Middle frontal gyrus (tissue), 1 donor: ENCODE results near the gene MRTFB.

Experiments used
- DNase-seq: peaks from one replicate; pipeline ENCODE4 v3.0.0-alpha.2; 2015; ENCODE audit warnings: low spot score; ENCODE audit errors: extremely low spot score

The MRTFB gene

DNA sequence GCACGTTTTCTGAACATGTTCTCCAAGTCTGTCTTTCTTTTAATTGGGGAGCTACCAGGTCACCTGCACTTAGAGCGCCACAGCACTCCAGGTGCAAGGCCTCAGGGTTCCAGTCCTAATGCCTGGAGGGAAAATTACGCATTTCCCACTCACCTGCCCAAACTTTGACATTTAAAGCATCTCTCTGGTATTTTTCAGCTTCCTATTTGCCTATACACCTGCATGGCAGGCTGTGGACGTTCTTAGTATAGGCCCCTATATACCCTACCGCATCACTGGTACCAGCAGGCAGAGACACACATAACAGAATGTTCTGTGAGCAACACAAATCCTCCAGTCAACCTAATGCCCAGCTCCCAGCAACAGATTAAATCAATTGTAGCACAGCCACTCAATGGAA lies 213.3 kb downstream of the MRTFB start:
- no peak for DNase-seq

DNA sequence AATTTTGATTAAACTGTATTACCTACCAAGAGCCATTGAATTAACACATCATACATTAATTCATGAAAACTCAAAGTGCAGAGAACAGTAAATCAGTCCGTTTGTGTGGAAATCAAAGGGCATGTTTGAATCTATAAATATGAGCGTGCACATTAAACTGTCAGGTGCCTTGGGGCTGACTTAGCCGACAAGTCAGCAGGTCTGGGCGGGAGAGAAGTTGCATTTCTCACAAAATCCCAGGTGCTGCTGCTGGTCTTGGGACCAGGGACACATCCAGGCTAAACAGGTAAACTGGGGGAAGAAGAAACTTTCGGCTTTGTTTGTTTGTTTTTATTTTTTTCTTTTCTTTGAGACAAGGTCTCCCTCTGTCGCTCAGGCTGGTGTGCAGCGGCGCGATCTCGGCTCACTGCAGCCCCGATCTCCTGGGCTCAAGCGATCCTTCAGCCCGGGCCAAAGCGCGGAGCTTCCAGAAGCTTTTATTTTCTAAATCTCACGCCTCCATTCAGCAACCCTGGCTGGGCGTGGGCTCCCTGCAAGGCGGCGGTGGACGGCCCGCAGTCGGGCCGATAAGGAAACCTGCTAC lies 213.9 kb downstream of the MRTFB start:
- DNase-seq: no peak

DNA sequence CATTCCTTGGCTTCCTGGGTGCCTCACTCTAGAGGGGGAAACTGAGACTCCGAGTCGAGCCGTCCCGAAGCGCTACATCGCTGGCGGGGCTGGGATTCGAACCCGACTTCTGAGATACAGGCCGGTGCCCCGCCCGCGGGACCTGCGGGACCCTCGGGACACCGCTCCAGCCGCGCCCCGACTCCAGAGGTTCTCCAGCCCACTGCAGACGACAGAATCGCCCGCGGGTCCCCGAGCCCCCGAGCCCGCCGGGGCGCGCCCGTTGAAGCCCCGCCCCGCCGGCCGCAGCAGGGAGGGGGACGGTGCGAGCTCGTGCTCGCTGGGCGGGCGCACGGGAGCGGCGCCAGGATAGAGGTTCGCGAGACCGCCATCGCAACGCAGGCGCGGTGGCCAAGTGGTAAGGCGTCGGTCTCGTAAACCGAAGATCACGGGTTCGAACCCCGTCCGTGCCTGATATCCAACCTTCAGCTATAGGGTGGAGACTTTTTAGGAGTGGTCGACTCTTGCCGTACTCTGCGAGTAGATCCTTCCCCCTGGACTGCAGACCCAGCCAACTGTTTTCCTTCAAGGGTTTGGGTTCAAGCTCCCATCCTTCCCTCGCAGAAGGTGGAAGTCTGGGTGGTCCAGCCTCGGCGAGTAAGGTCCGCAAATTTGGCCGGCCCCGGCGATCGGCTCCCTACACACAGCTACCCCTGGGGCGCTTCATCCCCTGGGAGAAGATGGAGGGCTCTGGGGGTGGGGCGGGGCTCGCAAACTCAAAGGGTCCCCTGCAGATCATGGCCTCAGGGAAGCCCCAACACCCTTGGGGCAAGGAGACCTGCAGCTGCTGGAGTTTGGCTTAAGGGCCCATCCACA lies 214.6 kb downstream of the MRTFB start:
- peak; percentile 85 for DNase-seq

DNA sequence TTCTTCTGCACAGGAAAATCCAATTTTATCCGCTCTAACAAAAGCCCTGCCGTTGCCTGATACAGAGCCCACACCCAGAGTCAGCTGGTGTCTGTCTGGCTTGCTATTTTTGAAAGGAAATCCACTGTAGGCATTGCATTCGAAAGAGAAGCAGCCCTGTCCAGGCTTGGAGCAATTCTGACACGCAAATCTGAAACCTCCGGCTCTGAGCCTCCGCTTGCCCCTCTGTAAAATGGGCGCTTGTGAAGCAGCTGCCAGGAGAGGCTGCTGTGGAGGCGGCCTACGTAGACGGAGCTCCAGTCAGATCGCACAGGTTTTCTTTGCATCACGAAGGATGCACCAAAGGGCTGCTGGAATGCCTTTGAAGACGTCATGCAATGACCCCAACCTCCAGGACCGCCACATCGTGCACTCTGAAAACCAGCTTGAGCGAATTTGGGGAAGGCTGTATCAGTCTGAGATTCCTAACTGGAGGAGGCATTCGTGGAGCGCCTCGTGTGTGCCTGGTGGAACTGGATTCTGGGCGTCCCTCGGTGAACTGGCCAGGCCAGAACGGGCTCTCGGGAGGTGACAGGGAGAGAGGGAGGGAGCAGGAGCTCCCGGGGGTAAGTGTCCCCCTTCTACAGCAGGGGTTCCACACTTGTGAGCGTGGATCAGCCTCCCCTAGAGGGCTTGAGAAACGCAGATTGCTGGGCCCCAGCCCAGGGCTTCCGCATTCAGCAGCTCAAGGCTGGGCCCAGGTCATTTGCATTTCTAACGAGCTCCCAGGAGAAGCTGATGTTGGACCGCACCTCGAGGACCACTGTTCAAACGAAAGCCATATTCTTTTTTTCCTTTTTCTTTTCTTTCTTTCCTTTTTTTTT lies 215.5 kb downstream of the MRTFB start:
- peak; percentile 23 for DNase-seq

DNA sequence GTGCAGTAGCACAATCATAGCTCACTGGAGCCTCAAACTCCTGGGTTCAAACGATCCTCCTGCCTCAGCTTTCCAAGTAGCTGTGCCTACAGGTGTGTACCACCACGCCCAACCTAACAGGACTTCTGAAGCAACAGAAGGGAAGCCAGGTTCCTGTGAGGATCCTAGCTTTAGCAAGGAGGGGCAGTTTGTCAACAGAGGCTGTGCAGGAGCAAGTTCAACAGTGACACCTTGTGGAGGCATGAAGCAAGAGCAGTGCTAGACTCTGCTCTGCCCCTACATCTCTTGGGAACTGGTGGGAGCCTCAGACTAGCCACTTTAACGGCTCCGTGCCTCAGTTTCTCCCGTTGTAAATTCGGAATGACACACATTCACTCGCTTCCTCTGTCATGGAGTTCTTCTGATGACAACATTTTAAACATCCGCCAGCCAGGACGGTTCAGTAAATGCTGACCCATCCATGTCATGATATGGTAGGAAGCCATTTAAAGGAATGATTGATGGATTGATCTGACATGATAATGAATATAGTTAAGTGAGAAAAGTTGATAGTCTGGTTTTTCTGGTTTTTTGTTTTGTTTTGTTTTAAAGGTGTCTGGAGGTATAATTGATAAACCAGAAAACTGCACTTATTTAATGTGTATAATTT lies 218.7 kb downstream of the MRTFB start:
- DNase-seq: no peak

DNA sequence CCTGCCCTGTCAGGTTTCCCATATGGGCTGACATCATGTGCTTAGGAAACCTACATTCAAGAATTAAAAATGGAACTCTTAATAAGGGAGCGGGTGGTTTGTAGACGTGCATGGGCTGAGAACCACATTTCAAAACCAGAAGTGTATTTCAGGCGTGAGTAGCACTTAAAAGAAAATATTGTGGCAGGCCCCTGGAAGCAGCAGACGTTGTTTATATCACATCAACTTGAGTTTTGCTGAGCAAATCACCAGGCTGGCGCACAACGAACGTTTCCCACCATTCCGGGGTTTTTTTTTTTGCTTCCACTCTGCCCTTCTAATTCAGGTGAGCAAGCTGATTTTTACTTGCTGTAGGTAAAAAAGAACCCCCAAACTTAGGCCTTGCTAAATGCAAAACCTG lies 220.2 kb downstream of the MRTFB start:
- DNase-seq: no peak

DNA sequence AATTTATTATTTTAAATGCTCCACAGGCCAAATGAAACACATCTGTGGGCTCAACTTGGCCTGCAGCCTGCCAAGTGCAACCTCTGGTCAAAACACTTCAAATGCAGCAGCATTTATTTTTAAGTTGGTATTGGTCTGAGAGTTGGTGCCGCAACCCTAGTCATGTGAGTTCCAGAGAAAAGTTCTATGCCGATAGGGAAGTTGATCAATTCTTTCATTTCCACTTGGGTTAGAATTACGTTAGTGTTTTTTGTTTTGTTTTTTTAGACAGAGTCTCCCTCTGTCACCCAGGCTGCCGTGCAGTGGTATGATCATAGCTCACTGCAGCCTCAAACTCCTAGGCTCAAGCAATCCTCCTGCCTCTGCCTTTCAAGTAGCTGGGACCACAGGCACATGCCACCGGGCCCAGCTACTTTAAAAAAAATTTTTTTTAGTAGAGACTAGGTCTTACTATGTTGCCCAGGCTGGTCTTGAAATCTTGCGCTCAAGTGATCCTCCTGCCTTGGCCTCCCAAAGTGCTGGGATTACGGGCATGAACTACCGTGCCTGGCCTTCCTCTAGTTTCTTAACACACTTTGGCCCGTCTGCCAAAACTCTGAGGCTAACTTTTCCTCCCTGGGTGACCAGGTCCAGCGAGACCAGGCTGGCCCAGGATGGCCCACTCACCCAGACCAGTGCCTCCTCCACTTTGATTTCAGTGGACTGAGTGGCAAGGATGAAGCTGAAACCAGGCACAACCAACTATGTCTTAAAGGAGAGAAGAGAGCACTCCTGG lies 221.1 kb downstream of the MRTFB start:
- no peak for DNase-seq

DNA sequence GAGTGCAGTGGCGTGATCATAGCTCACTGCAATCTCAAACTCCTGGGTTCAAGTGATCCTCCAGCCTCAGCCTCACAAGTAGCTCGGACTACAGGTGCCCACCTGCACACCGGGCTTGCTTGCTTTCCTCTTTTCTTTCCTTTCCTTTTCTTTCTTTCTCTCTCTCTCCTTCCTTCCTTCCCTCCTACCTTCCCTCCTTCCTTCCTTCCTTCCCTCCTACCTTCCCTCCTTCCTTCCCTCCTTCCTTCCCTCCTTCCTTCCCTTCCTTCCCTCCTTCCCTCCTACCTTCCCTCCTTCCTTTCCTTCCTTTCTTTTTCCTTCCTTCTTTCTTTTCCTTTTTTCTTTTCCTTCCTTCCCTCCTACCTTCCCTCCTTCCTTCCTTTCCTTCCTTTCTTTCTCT lies 225.5 kb downstream of the MRTFB start:
- no peak for DNase-seq

DNA sequence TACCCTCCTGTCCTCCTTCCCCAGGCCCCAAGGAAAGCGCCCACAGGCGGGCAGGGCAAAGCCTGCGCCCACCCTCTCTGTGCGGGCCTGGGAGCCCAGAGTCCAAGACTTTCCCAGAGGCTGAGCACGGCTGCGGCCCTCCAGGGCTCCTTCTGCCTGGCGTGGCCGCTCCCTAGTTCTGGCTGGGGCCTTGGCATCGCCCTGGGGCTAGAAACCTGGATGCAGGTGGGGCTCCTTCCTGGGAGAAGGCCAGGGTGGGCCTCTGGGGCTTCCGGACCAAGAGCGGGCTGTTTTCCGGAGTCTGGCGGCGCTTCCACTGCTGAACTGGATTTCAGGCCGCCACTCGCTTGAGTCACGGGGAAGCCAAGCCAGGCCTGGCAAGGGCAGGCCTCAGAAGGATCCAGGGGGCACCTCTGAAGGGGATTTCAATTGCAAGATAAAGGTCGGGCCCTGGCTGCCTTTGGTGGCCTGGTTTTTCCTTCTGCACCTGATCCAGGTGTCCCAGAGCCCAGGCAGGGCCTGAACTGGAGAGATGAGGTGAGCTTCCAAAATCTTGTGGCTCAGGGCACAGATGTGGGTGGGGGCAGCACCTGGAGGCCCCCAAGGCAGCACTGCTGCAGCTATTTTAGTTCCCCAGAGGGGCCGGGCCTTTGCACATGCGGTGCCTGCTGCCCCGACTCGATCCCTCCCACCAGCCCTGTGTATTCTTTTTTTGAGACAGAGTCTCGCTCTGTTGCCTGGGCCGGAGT lies 227.4 kb downstream of the MRTFB start:
- DNase-seq: no peak

DNA sequence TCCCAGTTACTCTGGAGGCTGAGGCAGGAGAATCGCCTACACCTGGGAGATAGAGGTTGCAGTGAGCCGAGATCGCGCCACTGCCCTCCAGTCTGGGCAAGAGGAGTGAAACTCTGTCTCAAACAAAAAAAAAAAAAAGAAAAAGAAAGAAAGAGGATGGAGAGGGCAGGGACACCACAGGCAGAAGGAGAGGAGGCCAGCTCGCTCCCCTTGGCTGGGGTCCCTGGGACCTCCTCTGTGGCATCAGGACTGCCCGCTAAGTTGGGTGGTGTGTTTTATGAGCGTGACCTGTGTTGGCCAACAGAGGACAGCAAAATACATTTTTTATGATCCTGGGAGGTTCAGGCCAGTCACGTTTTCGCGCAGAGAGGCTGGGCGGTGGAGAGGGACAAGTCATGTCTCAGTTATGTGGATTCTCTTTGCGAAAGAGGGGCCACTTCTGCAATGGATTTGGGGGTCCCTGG lies 229.6 kb downstream of the MRTFB start:
- peak; percentile 42 for DNase-seq

DNA sequence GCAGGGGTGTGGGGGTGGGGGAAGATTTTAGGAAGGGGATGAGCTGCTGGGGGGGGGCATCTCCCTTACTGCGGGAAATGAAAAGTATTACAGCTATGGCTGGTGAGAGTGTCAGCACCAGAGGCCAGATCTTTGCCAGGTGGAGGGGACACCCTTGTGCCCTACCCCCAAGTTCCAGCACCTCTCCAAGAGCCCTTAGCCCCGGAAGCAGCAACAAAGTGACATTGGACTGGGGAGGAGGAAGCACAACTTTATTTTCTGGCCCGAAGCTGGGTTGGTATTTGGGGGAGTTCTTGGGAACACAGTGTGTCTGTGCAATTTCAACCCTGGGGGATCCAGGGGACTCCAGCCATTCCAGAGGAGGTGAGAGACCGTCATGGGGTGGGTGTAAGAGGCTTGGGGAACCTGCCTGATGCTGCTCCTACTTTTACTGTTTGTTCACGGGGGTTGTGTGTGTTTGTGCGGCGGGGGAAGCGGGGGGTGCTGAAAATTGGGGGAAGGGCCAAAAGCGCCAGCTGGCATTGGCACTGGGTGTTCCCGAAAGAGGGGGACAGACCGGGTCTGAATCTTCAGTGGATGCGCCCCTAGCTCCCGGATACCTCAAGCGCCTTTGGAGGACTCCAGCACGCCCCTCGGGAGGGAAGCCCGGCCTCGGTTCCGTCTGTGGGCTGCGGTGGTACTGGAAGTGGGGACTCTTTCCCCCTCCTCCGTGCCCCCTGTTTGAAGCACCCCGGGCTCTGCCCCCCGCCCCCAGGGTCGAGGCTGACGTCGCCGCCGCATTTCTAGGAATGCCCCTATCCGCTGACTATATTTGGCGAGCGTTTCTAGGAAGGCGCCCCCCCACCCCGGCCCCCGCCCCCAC lies 230.3 kb downstream of the MRTFB start:
- no peak for DNase-seq

DNA sequence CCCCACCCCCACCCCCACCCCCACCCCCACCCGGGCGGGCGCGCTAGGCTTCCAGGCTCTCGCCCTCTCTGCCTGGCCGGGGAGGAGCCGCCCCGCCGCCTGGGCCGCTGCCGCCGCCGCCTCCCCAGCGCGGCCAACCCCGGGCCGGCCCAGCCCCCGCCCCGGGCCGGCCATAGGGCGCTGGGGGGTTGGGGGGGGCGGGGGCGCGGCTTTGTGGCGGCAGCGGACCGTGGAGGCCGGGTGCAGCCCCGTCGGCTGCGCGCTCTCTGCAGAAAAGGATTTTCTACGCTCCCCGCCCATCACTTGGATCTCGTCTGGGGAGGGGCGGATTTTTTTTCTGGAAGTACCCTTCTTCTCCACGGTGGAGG lies 230.9 kb downstream of the MRTFB start:
- DNase-seq: no peak

DNA sequence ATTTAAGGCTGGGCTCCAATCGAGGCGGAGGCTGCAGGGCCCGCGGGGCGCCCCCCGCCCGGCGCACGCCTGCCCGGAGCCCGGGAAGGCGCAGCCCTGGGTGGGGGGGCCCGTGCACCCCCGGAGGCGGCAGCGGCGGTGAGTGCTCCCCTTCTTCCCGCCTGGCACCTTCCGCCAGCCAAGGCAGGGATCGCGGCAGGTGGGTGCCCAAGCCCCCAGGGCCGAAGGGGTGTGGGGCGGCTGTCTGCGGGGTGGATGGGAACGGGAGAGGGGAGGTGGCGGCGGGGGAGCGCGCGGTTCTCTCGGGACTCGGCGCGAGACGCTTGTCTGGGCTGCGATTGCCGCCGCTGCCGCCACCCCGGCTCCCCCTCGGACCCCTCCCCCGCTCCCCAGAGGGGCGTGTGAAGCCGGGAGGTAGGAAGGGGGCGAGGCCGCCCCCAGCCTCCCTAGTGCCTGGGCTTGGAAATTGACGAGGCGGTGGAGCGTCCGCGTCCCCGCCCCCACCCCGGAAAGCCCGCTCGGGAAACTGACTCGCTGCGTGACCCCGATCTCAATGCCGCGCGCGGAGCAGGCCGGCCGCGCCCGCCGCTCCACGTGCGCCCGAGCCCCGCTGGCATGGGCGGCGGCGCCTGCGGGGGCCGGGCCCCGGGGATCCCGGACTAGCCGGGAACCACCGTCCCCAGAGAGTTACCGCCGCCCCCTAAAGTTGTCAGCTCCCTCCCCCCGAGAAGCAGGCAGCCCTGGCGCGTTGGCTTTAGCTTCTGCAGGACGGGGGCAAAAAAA lies 231.5 kb downstream of the MRTFB start:
- DNase-seq: no peak

DNA sequence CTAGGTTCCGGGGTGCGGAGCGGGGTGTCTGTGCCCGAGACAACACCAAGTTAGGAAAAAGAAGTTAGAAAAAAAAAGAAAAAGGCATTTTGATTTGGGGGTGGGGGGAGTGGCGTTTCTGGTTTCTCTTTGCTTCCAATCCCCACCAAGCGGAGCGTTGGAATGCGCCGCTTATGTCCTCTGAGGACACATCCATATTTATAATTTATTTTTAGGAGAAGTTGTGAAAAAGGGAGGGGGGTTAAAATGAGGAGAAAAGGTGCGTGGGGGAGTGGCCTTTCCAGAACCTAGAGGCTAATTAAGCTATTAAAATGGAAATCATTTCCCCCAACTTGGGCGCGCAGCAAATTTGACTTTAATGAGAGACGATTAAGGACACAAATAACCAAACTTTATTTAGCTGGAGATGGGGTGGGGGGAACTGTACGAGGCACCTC lies 232.1 kb downstream of the MRTFB start:
- no peak for DNase-seq

DNA sequence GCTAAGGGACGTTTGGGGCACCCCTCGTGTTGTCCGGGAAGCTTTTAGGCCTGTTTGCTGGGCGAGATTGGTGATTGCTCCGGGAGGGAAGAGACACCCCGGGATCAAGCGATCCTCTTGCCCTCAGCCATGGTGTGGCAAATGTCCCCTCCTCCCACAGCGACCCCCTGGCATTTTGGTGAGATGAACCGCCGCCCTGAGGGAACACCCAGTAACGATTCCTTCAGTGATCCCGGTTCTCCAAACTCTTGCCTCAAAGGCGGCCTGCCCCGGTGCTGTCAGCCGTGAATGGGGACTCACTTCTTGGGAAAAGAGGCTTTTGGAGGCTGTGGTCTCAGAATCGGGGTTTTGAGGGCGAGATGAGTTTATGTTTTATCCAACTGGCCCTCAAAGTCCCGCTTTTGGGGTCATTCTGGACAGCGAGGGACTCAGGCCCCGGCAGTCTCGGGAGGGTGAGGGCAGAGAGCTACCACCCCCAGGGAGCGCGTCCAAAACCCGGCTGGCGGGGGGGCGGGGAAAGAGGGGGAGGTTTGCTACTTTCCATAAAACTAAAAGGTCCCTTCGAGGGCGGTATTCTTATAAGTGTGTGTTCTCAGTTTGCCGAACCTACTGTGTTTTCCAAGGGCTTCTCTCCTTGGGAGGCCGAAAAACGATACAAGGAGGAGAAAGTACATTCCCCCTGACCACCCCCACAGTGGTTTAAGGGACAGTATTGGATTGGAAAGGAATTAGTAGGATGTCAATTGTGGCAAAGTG lies 232.7 kb downstream of the MRTFB start:
- DNase-seq: no peak

DNA sequence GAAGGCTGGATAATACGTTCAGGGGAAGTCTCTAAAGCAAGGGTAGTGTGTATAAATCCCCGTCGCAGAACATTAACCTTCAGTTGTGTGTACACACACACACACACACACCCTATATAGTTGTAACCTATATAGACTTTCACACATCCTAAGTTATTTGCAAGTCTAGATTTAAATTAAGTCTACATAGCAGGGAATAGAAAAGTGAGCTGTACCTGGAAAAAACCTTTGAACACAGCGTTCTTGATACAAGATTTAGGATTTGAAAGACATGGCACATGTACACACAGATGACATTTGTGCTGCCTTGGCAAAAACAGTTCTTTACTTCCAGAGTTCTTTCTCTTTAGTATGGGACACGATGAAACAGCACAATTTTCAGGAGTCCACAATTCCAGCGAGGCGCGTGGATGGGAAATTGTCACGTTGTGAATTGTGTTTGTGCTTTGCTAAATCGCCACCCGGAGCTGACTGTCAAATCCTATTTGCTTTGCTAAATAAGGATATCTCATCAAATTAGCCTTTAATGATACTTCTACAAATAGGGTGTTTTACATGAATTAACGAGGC lies 233.9 kb downstream of the MRTFB start:
- no peak for DNase-seq

DNA sequence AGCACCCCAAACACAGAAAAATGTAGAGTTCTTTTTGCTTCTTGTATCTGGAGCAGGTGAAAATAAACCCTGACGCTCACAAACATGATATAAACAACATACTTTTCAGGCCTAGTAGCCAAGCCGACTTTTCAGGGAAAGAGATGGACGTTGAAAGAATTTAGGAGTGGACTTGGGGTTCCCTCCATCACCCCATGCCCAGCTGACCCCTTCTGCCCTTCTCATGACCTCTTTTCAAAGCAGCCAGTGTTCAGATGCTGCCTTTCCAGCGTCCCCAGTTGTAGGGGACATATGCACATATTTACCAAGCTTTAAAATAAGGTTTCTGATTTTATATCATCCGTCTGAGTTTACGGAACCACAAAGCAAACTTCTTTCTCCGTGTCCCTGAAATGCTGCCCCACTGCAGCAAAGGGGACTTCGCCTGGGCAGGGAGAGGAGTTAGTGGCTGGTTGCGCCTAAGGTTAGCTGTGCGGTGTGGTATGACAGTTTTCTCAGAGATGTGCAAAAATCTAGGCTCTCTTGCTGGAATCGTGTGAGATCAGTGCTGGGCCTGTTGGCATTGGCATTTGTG lies 235.5 kb downstream of the MRTFB start:
- DNase-seq: no peak
